ENCODE results near the gene NIPAL3. TPM values are rescaled to one million over a fixed set of nuclear protein-coding genes. Genes with fewer than 3 reads are reported as not detected.

NIPAL3 gene
- total RNA-seq, 1 donor from 2014 or later = 13.1 TPM

DNA sequence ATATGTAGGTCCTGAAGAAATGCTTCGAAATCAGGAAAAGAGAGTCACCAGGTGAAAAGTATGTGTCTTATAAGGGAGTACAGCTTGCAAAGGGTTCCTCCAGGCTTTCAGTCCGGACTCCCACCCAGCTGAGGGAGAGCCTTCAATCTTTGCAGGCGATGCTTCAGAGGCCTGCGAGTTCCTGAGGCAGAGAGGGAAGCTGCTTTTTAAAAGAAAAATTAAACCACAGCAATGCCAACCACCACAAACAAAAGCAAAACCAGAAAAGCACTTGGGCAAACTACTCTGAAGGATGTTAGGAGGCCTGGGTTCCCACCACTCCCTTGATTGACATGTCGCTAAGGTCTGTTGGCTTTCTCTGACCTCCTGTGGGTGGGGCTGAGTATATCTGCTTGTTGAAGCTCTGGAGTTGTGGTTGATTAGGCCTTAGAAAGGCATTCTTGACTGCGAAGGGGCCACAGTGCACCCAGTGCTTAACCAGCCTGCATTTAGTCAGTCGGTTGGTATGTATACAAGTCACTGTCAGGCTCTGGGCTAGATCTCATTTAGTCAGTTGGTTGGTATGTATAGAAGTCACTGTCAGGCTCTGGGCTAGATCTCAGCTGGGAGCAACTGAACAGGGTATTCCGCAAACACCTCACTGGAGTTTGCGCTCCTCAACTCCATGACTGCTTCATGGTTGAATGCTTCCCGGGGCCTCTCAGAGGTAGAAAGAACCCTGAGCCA, 1.2 kb downstream of the NIPAL3 start:
- no peak for DNase-seq (ENCODE audit: low spot score, unreplicated experiment)
- H3K9me3 Mint-ChIP-seq (ENCODE audit: low read depth) = peaks cover 2% of the 10 kb centered on the region
- peak overlapping the region; percentile 92 for H3K27ac Mint-ChIP-seq
- H3K4me3 Mint-ChIP-seq (ENCODE audit: low read depth) = peak overlapping the region; percentile 97
- no peaks in the 10 kb centered on the region for H3K27me3 Mint-ChIP-seq
- TF ChIP-seq, protein P1, sequence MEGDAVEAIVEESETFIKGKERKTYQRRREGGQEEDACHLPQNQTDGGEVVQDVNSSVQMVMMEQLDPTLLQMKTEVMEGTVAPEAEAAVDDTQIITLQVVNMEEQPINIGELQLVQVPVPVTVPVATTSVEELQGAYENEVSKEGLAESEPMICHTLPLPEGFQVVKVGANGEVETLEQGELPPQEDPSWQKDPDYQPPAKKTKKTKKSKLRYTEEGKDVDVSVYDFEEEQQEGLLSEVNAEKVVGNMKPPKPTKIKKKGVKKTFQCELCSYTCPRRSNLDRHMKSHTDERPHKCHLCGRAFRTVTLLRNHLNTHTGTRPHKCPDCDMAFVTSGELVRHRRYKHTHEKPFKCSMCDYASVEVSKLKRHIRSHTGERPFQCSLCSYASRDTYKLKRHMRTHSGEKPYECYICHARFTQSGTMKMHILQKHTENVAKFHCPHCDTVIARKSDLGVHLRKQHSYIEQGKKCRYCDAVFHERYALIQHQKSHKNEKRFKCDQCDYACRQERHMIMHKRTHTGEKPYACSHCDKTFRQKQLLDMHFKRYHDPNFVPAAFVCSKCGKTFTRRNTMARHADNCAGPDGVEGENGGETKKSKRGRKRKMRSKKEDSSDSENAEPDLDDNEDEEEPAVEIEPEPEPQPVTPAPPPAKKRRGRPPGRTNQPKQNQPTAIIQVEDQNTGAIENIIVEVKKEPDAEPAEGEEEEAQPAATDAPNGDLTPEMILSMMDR (IDR thresholded peaks at IDR 0.05; ENCODE audit: unreplicated experiment) = no peak
- peaks cover 9% of the 10 kb centered on the region for H3K36me3 Mint-ChIP-seq (ENCODE audit: insufficient read depth)
- H3K4me1 Mint-ChIP-seq (ENCODE audit: low read depth) = peaks cover 25% of the 10 kb centered on the region

DNA sequence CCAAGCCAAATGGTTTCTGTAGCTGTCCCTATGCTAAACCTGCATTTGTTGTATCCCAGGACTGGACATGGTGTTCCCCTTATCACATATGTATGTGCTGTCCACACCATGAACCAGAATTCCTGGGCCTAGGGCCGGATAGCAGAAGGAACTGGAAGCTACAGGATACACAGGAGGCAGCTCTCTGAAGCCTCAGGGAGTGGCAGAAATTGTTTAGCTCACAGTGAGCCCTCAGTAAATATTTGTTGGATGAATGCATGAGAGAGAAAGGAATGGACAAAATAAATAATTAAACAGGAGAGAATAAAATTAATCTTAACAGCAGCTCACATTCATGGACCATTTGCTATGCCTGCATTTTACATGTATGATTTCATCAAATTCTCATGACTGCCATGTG, 2.1 kb downstream of the NIPAL3 start:
- Mint-ChIP-seq H3K27ac (no peak overlapping the region), H3K4me1 (ENCODE audit: low read depth) (peaks cover 25% of the 10 kb centered on the region), H3K36me3 (ENCODE audit: insufficient read depth) (peaks cover 12% of the 10 kb centered on the region), H3K4me3 (ENCODE audit: low read depth) (no peak overlapping the region), H3K27me3 (no peaks in the 10 kb centered on the region), H3K9me3 (ENCODE audit: low read depth) (peaks cover 2% of the 10 kb centered on the region)
- no peak for DNase-seq (ENCODE audit: low spot score, unreplicated experiment)
- TF ChIP-seq, protein P1 (IDR thresholded peaks at IDR 0.05; ENCODE audit: unreplicated experiment) = no peak

DNA sequence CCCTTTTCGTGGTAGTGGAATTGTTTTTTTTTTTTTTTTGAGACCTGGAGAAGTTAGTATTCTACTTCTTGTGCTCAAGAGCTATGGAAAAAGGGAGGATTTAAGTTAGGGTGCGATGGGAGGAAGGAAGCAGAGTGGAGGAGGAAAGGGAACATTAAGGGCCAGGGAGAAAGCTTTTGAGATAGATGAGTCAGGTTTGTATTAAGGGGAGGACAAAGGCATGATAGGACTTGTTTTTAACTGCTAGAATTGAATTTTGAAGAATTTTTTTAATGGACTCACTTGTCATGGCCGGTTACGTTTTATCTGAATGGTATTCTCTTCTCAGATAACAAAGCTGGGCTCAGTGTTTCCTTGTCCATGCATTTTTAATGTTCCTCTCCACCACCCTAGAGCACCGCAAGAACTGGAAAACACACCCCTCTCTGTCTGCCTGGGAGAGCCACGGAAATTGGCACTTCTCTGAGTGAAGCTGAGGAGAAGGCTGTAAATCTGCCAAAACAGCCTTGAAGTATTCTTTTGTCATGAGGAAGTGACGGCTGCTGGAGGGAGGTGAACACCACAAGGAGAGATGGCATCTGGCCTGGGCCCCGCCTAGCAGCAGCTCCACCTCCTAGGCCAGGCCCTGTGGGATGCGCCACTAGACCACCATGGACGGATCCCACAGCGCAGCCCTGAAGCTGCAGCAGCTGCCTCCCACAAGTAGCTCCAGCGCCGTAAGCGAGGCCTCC, 3.5 kb downstream of the NIPAL3 start:
- H3K4me1 Mint-ChIP-seq (ENCODE audit: low read depth) = peaks cover 27% of the 10 kb centered on the region
- peaks cover 2% of the 10 kb centered on the region for H3K9me3 Mint-ChIP-seq (ENCODE audit: low read depth)
- no peak overlapping the region for H3K4me3 Mint-ChIP-seq (ENCODE audit: low read depth)
- peaks cover 12% of the 10 kb centered on the region for H3K36me3 Mint-ChIP-seq (ENCODE audit: insufficient read depth)
- H3K27me3 Mint-ChIP-seq = no peaks in the 10 kb centered on the region
- H3K27ac Mint-ChIP-seq = no peak overlapping the region
- no peak for DNase-seq (ENCODE audit: low spot score, unreplicated experiment)
- TF ChIP-seq, protein P1 (IDR thresholded peaks at IDR 0.05; ENCODE audit: unreplicated experiment) = no peak

DNA sequence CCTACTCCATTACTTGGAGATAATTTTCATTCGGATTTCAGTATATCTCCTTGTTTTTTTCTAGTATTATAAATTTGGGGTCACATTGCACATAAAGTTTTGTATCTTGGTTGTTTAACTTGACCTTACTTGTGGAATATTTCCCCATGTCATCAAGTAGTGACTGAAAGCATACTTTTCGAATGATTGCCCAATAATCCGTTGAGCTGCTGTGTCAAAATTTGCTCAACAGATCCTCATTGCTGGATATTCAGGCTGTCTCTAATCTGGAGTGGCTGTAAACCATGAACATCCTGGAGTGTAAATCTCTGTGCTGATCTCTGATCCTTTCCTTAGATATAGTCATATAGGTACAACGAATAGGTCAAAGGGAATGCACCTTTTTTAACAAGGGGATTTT, 4.9 kb downstream of the NIPAL3 start:
- TF ChIP-seq, protein P1 (IDR thresholded peaks at IDR 0.05; ENCODE audit: unreplicated experiment) = no peak
- H3K4me3 Mint-ChIP-seq (ENCODE audit: low read depth) = no peak overlapping the region

GRCh38 chr1:24421502-24421901, 5.9 kb downstream of the NIPAL3 start:
- TF ChIP-seq, protein P1 (IDR thresholded peaks at IDR 0.05; ENCODE audit: unreplicated experiment) = no peak
- Mint-ChIP-seq H3K9me3 (ENCODE audit: low read depth) (no peaks in the 10 kb centered on the region), H3K4me1 (ENCODE audit: low read depth) (peaks cover 20% of the 10 kb centered on the region), H3K36me3 (ENCODE audit: insufficient read depth) (peaks cover 12% of the 10 kb centered on the region), H3K27me3 (no peaks in the 10 kb centered on the region), H3K27ac (no peak overlapping the region), H3K4me3 (ENCODE audit: low read depth) (no peak overlapping the region)
- DNase-seq (ENCODE audit: low spot score, unreplicated experiment) = no peak

More for the DNA sequence above, 4.9 kb downstream of the NIPAL3 start:
- no peak for DNase-seq (ENCODE audit: low spot score, unreplicated experiment)
- Mint-ChIP-seq H3K27me3 (no peaks in the 10 kb centered on the region), H3K4me1 (ENCODE audit: low read depth) (peaks cover 26% of the 10 kb centered on the region), H3K36me3 (ENCODE audit: insufficient read depth) (peaks cover 12% of the 10 kb centered on the region), H3K9me3 (ENCODE audit: low read depth) (no peaks in the 10 kb centered on the region), H3K27ac (no peak overlapping the region)
